ENCODE measurements around the gene CDKL1. TPM values are rescaled to one million over a fixed set of nuclear protein-coding genes. Genes with fewer than 3 reads are reported as not detected.

CDKL1 gene
- total and polyA plus RNA-seq, 2 experiments from 2014 or later = 1.9 to 13.1 TPM

- no peak for DNase-seq (ENCODE audit: low spot score)
- Histone ChIP-seq H3K27me3 (no peaks in the 10 kb centered on the region), H3K79me2 (no peaks in the 10 kb centered on the region), H3K9me2 (replicated peaks; ENCODE audit: insufficient read depth) (no peaks in the 10 kb centered on the region), H3K27ac (peak overlapping the region; percentile 59), H3K36me3 (replicated peaks; ENCODE audit: insufficient read depth, low read depth) (no peaks in the 10 kb centered on the region), H3K9me3 (ENCODE audit: low read depth) (no peaks in the 10 kb centered on the region), H4K20me1 (ENCODE audit: insufficient read depth, poor library complexity, severe bottlenecking) (no peaks in the 10 kb centered on the region), H3K4me2 (no peak overlapping the region), H2AFZ (no peak overlapping the region), H3K4me3 (no peak overlapping the region), H3K4me1 (ENCODE audit: insufficient read depth) (peaks cover 39% of the 10 kb centered on the region)
- 59% methylated on average over 6 of the region's 6 CpGs for WGBS (ENCODE audit: low lambda C conversion rate, missing lambda C conversion rate)
- TF ChIP-seq, protein P1, sequence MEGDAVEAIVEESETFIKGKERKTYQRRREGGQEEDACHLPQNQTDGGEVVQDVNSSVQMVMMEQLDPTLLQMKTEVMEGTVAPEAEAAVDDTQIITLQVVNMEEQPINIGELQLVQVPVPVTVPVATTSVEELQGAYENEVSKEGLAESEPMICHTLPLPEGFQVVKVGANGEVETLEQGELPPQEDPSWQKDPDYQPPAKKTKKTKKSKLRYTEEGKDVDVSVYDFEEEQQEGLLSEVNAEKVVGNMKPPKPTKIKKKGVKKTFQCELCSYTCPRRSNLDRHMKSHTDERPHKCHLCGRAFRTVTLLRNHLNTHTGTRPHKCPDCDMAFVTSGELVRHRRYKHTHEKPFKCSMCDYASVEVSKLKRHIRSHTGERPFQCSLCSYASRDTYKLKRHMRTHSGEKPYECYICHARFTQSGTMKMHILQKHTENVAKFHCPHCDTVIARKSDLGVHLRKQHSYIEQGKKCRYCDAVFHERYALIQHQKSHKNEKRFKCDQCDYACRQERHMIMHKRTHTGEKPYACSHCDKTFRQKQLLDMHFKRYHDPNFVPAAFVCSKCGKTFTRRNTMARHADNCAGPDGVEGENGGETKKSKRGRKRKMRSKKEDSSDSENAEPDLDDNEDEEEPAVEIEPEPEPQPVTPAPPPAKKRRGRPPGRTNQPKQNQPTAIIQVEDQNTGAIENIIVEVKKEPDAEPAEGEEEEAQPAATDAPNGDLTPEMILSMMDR (IDR thresholded peaks at IDR 0.05; ENCODE audit: poor library complexity) = no peak
These were observed 50.7 kb downstream of the CDKL1 start for GRCh38 chr14:50345846-50346422.

- H3K4me1 ChIP-seq (ENCODE audit: insufficient read depth) = peaks cover 45% of the 10 kb centered on the region
- H3K4me2 ChIP-seq = peak overlapping the region; percentile 7
- H3K79me2 ChIP-seq = no peaks in the 10 kb centered on the region
- no peaks in the 10 kb centered on the region for H4K20me1 ChIP-seq (ENCODE audit: insufficient read depth, poor library complexity, severe bottlenecking)
- no peaks in the 10 kb centered on the region for H3K27me3 ChIP-seq
- 52% methylated on average over 4 of the region's 4 CpGs for WGBS (ENCODE audit: low lambda C conversion rate, missing lambda C conversion rate)
- no peak overlapping the region for H3K4me3 ChIP-seq
- no peak overlapping the region for H2AFZ ChIP-seq
- no peaks in the 10 kb centered on the region for H3K9me3 ChIP-seq (ENCODE audit: low read depth)
- no peak for TF ChIP-seq EZH2phosphoT487 (IDR thresholded peaks at IDR 0.05; ENCODE audit: low read depth, severe bottlenecking, unreplicated experiment)
- TF ChIP-seq, protein P1 (IDR thresholded peaks at IDR 0.05; ENCODE audit: poor library complexity) = no peak
- no peak for TF ChIP-seq EZH2 (IDR thresholded peaks at IDR 0.05; ENCODE audit: borderline replicate concordance)
- H3K9me2 ChIP-seq (replicated peaks; ENCODE audit: insufficient read depth) = no peaks in the 10 kb centered on the region
- no peaks in the 10 kb centered on the region for H3K36me3 ChIP-seq (replicated peaks; ENCODE audit: insufficient read depth, low read depth)
- DNase-seq (ENCODE audit: low spot score) = no peak
- H3K27ac ChIP-seq = peak overlapping the region; percentile 59
These were observed 51.7 kb downstream of the CDKL1 start for GRCh38 chr14:50344876-50345563.

DNA sequence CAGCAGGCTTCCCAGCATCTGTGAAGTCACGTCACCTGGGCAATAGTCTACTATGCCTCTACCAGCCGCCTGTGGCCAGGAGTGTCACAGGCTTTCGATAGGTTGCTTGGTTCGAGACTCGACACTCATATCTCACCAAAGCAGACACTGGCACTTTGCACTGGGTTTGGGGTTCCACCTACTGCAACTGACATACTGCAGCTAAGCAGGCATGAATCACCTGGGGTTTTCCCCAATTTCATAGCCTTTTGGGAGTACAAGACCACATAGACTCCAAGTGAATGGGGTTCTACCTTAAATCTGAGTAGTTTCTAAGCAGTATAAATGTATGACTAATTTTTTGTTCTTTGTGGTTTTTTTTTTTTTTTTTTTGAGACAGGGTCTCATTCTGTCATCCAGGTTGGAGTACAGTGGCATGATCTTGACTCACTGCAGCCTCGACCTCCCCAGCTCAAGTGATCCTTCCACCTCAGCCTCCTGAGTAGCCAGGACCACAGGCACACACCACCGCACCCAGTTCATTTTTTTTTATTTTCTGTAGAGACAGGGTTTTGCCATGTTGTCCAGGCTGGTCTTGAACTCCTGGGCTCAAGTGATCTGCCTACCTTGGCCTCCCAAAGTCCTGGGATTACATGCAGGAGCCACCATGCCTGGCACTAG lies 52.4 kb downstream of the CDKL1 start:
- H3K4me1 ChIP-seq (ENCODE audit: insufficient read depth) = peaks cover 51% of the 10 kb centered on the region
- no peaks in the 10 kb centered on the region for H3K27me3 ChIP-seq
- H3K36me3 ChIP-seq (replicated peaks; ENCODE audit: insufficient read depth, low read depth) = no peaks in the 10 kb centered on the region
- H3K27ac ChIP-seq = peak overlapping the region; percentile 59
- H3K4me3 ChIP-seq = no peak overlapping the region
- DNase-seq (ENCODE audit: low spot score) = no peak
- no peaks in the 10 kb centered on the region for H3K9me3 ChIP-seq (ENCODE audit: low read depth)
- H3K4me2 ChIP-seq = peak overlapping the region; percentile 7
- 95% methylated on average over 7 of the region's 7 CpGs for WGBS (ENCODE audit: low lambda C conversion rate, missing lambda C conversion rate)
- TF ChIP-seq EZH2 (IDR thresholded peaks at IDR 0.05; ENCODE audit: borderline replicate concordance) = no peak
- no peak for TF ChIP-seq EZH2phosphoT487 (IDR thresholded peaks at IDR 0.05; ENCODE audit: low read depth, severe bottlenecking, unreplicated experiment)
- TF ChIP-seq, protein P1 (IDR thresholded peaks at IDR 0.05; ENCODE audit: poor library complexity) = no peak
- no peaks in the 10 kb centered on the region for H3K9me2 ChIP-seq (replicated peaks; ENCODE audit: insufficient read depth)
- no peaks in the 10 kb centered on the region for H3K79me2 ChIP-seq
- H4K20me1 ChIP-seq (ENCODE audit: insufficient read depth, poor library complexity, severe bottlenecking) = no peaks in the 10 kb centered on the region
- H2AFZ ChIP-seq = no peak overlapping the region
